GM21367 (cell line): ENCODE measurements around the gene CAP1.

Experiments used
- ATAC-seq: cut with Tn5 transposase; IDR thresholded peaks from one replicate; pipeline ENCODE4 v1.9.1; 2021; ENCODE audit not compliant: unreplicated experiment

CAP1 gene

GRCh38 chr1:40094466-40095110, 54.1 kb downstream of the CAP1 start:
- ATAC-seq, result no peak

GRCh38 chr1:40095806-40096205, 55.3 kb downstream of the CAP1 start:
- ATAC-seq, result no peak

DNA sequence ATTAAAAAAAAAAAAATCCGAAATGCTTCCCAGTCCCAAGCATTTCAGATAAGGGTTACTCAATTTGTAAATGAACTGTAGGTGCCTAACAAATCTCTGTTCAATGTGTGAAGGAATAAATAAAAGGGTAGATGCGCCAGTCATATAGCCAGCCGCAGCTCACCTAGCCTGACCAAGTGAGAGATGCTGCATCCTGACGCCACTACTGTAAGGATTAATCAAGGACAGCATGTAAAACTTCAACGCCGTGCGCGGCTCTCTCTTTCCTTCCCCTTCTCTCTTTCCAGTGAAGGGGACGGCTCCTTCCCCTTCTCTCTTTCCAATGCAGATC, 56.1 kb downstream of the CAP1 start:
- ATAC-seq, result no peak

DNA sequence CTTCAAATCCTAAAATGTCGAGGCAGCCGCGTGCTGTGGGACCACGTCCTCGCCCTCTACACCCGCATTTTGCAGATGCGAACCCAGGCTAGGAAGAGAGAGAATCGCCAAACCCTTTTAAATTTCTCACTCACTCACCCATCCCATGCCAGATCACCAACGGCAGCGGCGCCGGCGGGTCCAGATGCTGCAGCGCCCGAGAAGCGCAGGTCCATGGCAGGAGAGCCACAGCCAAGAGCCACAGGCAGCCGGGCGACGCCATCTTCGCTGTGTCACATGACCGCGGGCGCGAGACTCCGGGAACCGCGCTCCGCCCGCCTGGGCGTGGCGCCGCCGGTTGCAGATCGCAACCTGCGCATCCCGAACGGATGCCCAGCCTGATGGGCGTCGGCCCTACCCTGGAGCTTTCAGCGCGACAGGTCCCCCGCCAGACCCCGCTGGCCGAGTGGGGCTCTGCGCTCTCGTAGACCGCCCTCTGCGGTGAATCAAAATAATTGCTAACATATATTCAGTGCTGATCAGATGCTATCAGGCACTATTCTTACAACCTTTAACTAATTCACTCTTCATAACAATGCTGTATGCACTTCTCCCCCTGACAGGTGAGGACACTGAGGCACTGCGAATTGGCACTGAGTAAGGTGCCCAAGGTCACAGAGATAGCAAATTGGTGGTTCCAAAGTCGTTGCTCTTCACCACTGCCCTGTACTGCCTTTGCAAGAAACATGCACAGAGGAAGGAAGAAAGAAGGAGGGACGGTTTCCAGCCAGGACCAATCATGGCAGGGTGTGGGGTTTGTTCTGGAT, 56.7 kb downstream of the CAP1 start, which contains the start of gene PPT1:
Gene PPT1, minus strand, starts transcription at position 276 of the 806 bp plus-strand sequence. Its CDS starts 14 bp downstream, at position 262.
- ATAC-seq, result no peak

DNA sequence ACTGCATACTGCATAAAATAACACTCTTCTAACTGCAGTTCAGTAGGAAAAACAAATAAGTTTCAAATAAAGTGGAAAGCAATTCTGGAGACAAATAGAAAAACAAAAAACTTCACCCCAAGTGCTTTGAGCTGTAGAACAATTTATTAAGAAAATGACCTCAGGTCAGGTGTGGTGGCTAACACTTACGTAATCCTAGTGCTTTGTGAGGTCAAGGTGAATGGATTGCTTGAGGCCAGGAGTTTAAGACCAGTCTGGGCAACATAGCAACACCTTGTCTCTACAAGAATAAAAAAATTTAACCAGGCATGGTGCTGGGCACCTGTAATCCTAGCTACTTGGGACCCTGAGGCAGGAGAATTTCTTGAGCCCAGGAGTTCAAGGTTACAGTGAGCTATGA, 61.5 kb downstream of the CAP1 start:
- ATAC-seq, result no peak

GRCh38 chr1:40102896-40103295, 62.4 kb downstream of the CAP1 start:
- ATAC-seq, result no peak

DNA sequence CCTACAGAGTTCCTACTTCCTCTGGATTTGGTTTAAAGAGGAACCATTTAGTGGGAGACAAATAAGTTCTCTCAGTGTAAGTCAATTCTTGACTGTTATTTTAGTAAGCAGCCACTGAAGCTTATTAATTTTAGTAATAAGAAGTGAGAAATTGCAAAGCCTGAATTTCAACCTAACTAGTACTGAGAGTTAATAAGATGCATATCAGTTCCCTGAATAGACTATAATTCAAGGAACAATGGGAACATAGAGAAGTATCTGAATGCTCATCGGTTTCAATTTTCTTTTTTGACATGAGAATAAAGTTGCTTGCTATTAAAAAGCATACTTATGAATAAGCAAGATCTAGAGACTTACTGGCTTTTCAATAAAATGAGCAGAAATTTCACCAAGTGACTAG, 64.5 kb downstream of the CAP1 start:
- no peak for ATAC-seq

DNA sequence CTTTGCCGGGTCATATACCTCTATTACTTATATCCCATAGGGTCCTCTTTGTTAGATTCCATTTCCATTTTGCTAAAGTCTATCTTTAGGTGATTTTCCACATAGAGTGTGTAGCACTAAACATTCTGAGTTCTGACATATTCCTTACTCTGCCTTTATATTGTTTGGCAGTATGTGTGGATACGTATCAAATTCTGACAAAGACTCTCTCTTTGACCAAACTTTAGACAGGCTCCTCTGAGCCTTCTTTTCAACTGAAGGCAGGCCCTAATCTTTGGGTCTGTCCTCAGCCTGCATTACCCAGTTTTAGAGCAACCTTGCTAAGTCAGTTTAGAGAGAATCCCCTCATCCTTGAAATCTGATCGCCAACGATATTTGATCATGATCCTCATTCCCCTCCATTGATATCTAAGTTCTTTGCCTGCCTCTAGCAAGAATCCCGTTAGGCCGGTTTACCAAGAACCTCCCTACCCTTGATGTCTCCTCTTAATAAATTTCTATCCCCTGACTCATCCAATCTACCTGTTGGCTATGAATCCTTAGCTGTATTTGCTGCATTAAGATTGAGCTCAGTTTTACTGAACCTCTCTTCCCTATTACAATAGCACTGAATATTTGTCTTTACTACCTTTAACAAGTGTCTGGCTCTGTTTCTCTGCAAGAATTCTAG, 66.9 kb downstream of the CAP1 start:
- no peak for ATAC-seq

DNA sequence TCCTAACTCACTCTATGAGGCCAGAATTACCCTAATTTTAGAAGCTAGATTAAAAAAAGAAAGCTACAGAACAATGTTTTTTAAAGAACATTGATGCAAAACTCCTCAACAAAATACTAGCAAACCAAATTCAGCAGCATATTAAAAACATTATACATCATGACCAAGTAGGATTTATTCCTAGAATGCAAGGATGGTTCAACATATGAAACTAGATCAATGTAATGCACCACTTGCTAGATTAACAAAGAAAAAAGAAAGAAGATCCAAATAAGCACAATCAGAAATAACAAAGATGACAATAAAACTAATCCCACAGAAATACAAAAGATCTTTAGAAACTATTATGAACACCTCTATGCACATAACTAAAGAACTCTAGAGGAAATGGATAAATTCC, 69.9 kb downstream of the CAP1 start:
- ATAC-seq, result no peak

DNA sequence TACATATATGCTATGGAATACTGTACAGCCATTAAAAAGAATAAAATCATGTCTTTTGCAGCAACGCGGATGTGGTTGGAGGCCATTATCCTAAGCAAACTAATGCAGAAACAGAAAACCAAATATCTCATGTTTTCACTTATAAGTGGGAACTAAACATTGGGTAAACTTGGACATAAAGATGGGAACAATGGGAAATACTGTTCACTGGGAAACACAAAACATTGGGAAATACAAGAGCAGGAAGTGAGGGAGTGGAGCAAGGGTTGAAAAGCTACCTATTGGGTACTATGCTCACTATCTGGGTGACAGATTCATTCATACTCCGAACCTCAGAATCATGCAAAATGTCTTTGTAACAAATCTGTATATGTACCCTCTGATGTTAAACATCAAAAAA, 73.9 kb downstream of the CAP1 start:
- ATAC-seq, result no peak

- no peak for ATAC-seq
Observed at GRCh38 chr1:40120128-40120527, 79.6 kb downstream of the CAP1 start.
